Lower lobe of right lung (tissue), 2 donors: Measurements from ENCODE around the gene CXCR3. TPM values are rescaled to one million over a fixed set of nuclear protein-coding genes. Genes with fewer than 3 reads are reported as not detected.
A peak's percentile ranks its signal among the peaks of the same experiment; 100 is the strongest.
"Not testable (repeated sequence)": the region's sequence is repeated elsewhere in the genome, so short reads cannot be mapped to it uniquely, and the experiment has no call there.

ENCODE experiments used
- ATAC-seq, 2 donors: fragments of 200-7000 bp; cut with Tn5 transposase; one replicate each; pipeline ENCODE4 v1.9.1; 2020 to 2022; ENCODE audit warnings: mild to moderate bottlenecking in 2 of 2, moderate library complexity in 2 of 2
- DNase-seq: peaks from one replicate; pipeline ENCODE4 v3.0.0-alpha.2; 2020
- H3K27ac ChIP-seq: fragments of 200-600 bp; one replicate; pipeline ENCODE4 v1.8.0; 2022
- H3K27me3 ChIP-seq: fragments of 200-600 bp; one replicate; pipeline ENCODE4 v1.8.0; 2022; ENCODE audit warnings: low read depth
- H3K36me3 ChIP-seq: fragments of 200-600 bp; one replicate; pipeline ENCODE4 v1.8.0; 2022; ENCODE audit warnings: mild to moderate bottlenecking
- H3K4me1 ChIP-seq: fragments of 200-600 bp; one replicate; pipeline ENCODE4 v1.8.0; 2022
- H3K4me3 ChIP-seq: fragments of 200-600 bp; one replicate; pipeline ENCODE4 v1.8.0; 2022; ENCODE audit warnings: mild to moderate bottlenecking
- H3K9me3 ChIP-seq: fragments of 200-600 bp; one replicate; pipeline ENCODE4 v1.8.0; 2022
- CTCF ChIP-seq: fragments of 200-600 bp; IDR thresholded peaks from one replicate; pipeline ENCODE4 v1.8.0; 2022; ENCODE audit warnings: antibody characterized with exemption, mild to moderate bottlenecking
- intact Hi-C: fragments of 100-400 bp; cut with DNase I; formaldehyde crosslinking; loops from one replicate; pipeline ENCODE4 v1.11.0; 2022
- total RNA-seq: library from RNA; stranded (reverse); fragmentation: NEBNext Ultra II Directional; extraction: Animal tissue kit (Norgen Biotek cat#: 25700); gene quantifications from one replicate; pipeline ENCODE4 v1.2.1, GENCODE V29; 2021
- donor health status: DM: no; HTN: yes; CAD: no; lungs with severe emphysema.

Gene CXCR3
- total RNA-seq, 1 donor from 2014 or later: 1.9 TPM

GRCh38 chrX:71612256-71612655, 6.1 kb downstream of the CXCR3 start:
- H3K4me1 ChIP-seq: no peaks in the 10 kb centered on the region
- no peaks in the 10 kb centered on the region for H3K9me3 ChIP-seq
- no peak overlapping the region for H3K27ac ChIP-seq
- no peaks in the 10 kb centered on the region for H3K27me3 ChIP-seq
- DNase-seq (no peak), ATAC-seq (no peak)
- H3K36me3 ChIP-seq: peaks cover 53% of the 10 kb centered on the region
- TF ChIP-seq CTCF: no peak
- intact Hi-C loops: no loop called here
- H3K4me3 ChIP-seq: no peak overlapping the region

DNA sequence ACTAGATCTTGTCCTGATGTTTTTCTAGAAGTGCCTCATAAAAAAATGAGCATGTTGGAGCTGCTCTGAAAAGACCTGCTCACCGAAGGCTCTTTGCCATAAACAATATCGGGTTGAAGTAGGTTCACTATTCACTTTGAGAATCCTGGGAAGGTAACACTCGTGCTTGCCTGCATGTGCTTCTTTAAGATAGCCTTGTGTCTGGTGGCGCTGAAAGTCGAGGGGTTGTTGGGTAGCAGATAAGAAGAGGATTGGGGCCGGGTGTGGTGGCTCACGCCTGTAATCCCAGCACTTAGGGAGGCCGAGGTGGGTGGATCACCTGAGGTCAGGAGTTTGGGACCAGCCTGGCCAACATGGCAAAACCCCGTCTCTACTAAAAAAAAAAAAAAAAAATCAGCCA, 6.6 kb downstream of the CXCR3 start:
- H3K27ac ChIP-seq, H3K4me3 ChIP-seq, H3K9me3 ChIP-seq, ATAC-seq, H3K4me1 ChIP-seq, H3K27me3 ChIP-seq, DNase-seq, intact Hi-C loops: not testable (repeated sequence)
- H3K36me3 ChIP-seq: peaks cover 55% of the 10 kb centered on the region

DNA sequence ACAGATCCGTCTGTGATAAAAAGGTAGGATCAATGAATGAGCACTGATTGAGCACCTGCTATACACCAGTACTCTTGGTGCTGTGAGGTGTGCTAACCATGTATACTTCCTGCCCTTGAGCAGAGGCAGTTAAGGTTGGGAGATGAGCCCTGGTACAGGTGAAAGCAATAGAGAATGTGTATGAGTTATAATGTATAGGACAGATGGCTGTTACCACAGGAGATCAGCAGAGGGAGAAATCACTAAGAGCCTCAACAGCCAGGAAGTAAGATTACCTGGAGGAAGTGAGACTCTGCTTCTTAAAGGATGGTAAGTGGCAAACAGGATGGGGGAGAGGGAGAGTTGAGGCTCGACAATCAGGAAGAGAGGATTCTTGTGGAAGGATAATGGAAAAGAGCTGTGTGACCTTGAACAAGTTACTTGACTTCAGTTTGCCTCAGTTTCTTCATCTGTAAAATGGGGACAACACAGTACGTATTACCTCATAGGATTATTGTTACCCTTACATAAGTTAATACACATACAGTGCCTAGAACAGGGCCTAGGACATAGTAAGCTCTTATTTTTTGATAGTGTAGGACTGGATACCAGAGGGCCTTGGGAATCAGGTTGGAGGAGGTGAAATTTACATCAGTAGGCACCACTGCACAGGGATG, 9.1 kb downstream of the CXCR3 start:
- no peaks in the 10 kb centered on the region for H3K4me1 ChIP-seq
- intact Hi-C loops: no loop called here
- ATAC-seq: no peak
- no peak for TF ChIP-seq CTCF
- no peak for DNase-seq
- H3K27me3 ChIP-seq: no peaks in the 10 kb centered on the region
- H3K9me3 ChIP-seq: no peaks in the 10 kb centered on the region
- no peak overlapping the region for H3K4me3 ChIP-seq
- H3K36me3 ChIP-seq: peaks cover 73% of the 10 kb centered on the region
- no peak overlapping the region for H3K27ac ChIP-seq

DNA sequence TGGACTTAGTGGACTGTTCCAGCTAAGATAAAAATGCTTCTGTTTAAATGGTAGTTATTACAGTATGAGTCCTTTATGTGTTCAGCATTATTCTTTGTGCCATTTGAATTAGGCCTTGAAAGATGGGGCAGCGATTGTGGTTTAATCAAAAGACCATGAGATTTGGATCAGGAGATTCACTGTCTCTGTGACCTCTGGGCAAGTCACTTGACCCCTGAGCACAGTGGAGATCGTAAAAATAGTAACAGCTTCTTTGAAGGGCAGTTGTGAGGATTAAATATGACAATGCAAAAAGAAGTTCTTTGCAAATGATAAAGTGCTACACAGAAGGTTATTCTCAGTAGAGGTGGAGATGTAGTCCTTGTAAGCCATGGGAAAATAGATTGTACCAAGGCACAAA, 10.8 kb downstream of the CXCR3 start:
- H3K4me1 ChIP-seq: no peaks in the 10 kb centered on the region
- peaks cover 66% of the 10 kb centered on the region for H3K36me3 ChIP-seq
- ATAC-seq (no peak), DNase-seq (no peak)
- H3K9me3 ChIP-seq: no peaks in the 10 kb centered on the region
- intact Hi-C loops: no loop called here
- no peak overlapping the region for H3K27ac ChIP-seq
- no peaks in the 10 kb centered on the region for H3K27me3 ChIP-seq
- no peak for TF ChIP-seq CTCF
- no peak overlapping the region for H3K4me3 ChIP-seq

- Histone ChIP-seq H3K9me3 (no peaks in the 10 kb centered on the region), H3K27me3 (no peaks in the 10 kb centered on the region), H3K36me3 (peaks cover 69% of the 10 kb centered on the region), H3K4me1 (no peaks in the 10 kb centered on the region), H3K27ac (no peak overlapping the region), H3K4me3 (no peak overlapping the region)
- ATAC-seq (peak in 1 of 2 donors; percentile 26), DNase-seq (no peak)
- no peak for TF ChIP-seq CTCF
- intact Hi-C loops: no loop called here
These were observed 11.6 kb downstream of the CXCR3 start for GRCh38 chrX:71606536-71607216.
